ENCODE measurements around the gene UMODL1.
"Not testable (repeated sequence)": the region's sequence is repeated elsewhere in the genome, so short reads cannot be mapped to it uniquely, and the experiment has no call there.

The UMODL1 gene

GRCh38 chr21:42171091-42172053, 100.3 kb downstream of the UMODL1 start:
- DNase-seq: no peak

- DNase-seq: no peak
These were observed 101.7 kb downstream of the UMODL1 start for GRCh38 chr21:42172596-42173483.

GRCh38 chr21:42174173-42174572, 103.1 kb downstream of the UMODL1 start:
- DNase-seq: no peak

- DNase-seq: no peak
These were observed 104.1 kb downstream of the UMODL1 start for GRCh38 chr21:42175110-42175710.

GRCh38 chr21:42176859-42177258, 105.7 kb downstream of the UMODL1 start:
- no peak for DNase-seq

- DNase-seq: no peak
These were observed 108.2 kb downstream of the UMODL1 start for GRCh38 chr21:42179316-42179715.

GRCh38 chr21:42180001-42180400, 108.9 kb downstream of the UMODL1 start:
- not testable (repeated sequence) for DNase-seq

- no peak for DNase-seq
These were observed 111.7 kb downstream of the UMODL1 start for GRCh38 chr21:42182713-42183371.

- DNase-seq: no peak
These were observed 112.5 kb downstream of the UMODL1 start for GRCh38 chr21:42183374-42184266.

GRCh38 chr21:42186591-42186990, 115.5 kb downstream of the UMODL1 start:
- no peak for DNase-seq

GRCh38 chr21:42187976-42188653, 117.0 kb downstream of the UMODL1 start:
- no peak for DNase-seq

GRCh38 chr21:42188663-42189062, 117.5 kb downstream of the UMODL1 start:
- no peak for DNase-seq

GRCh38 chr21:42189431-42189830, 118.3 kb downstream of the UMODL1 start:
- DNase-seq: no peak

GRCh38 chr21:42189860-42190485, 118.9 kb downstream of the UMODL1 start:
- no peak for DNase-seq

GRCh38 chr21:42190486-42190863, 119.4 kb downstream of the UMODL1 start:
- DNase-seq: no peak

- DNase-seq: no peak
These were observed 119.9 kb downstream of the UMODL1 start for GRCh38 chr21:42191064-42191463.

- DNase-seq: peak; percentile 5
These were observed 120.8 kb downstream of the UMODL1 start for GRCh38 chr21:42191696-42192595.
